Amniotic stem cell (primary cell): ENCODE data around the gene BCL2L15.
"Not testable (repeated sequence)": the region's sequence is repeated elsewhere in the genome, so short reads cannot be mapped to it uniquely, and the experiment has no call there.

Experiments
- DNase-seq: peaks from one replicate; lab custom pipeline; 2025; lab: John Stamatoyannopoulos, UW

BCL2L15 gene

GRCh38 chr1:113871597-113872113, 15.7 kb downstream of the BCL2L15 start, which contains the start of gene PTPN22:
Gene PTPN22 (minus strand): TSS chr1:113871712.
- DNase-seq = peak; percentile 8

- DNase-seq = no peak
Measured at GRCh38 chr1:113870778-113871177, 16.6 kb downstream of the BCL2L15 start.

- no peak for DNase-seq
Measured at GRCh38 chr1:113868387-113869083, 18.8 kb downstream of the BCL2L15 start.

- no peak for DNase-seq
Measured at GRCh38 chr1:113861641-113862040, 25.7 kb downstream of the BCL2L15 start.

GRCh38 chr1:113860891-113861290, 26.5 kb downstream of the BCL2L15 start:
- DNase-seq = peak; percentile 21

GRCh38 chr1:113859478-113860175, 27.8 kb downstream of the BCL2L15 start:
- no peak for DNase-seq

GRCh38 chr1:113858982-113859381, 28.4 kb downstream of the BCL2L15 start:
- DNase-seq = no peak

- DNase-seq = no peak
Measured at GRCh38 chr1:113858418-113858817, 29.0 kb downstream of the BCL2L15 start.

- no peak for DNase-seq
Measured at GRCh38 chr1:113857776-113858175, 29.6 kb downstream of the BCL2L15 start.

GRCh38 chr1:113856401-113856790, 31.0 kb downstream of the BCL2L15 start:
- no peak for DNase-seq

GRCh38 chr1:113855630-113856400, 31.6 kb downstream of the BCL2L15 start:
- no peak for DNase-seq

GRCh38 chr1:113854234-113854633, 33.1 kb downstream of the BCL2L15 start:
- DNase-seq = no peak

GRCh38 chr1:113852694-113853093, 34.7 kb downstream of the BCL2L15 start:
- not testable (repeated sequence) for DNase-seq

- DNase-seq = no peak
Measured at GRCh38 chr1:113850127-113850796, 37.1 kb downstream of the BCL2L15 start.

- no peak for DNase-seq
Measured at GRCh38 chr1:113849072-113849471, 38.3 kb downstream of the BCL2L15 start.

- no peak for DNase-seq
Measured at GRCh38 chr1:113846391-113847035, 40.9 kb downstream of the BCL2L15 start.

- no peak for DNase-seq
Measured at GRCh38 chr1:113836534-113836933, 50.8 kb downstream of the BCL2L15 start.

- peak; percentile 52 for DNase-seq
Measured at GRCh38 chr1:113835686-113836290, 51.6 kb downstream of the BCL2L15 start.

GRCh38 chr1:113834716-113835115, 52.7 kb downstream of the BCL2L15 start:
- no peak for DNase-seq
